Smooth muscle cell of bladder (primary cell): ENCODE results near the gene MED20. TPM values are rescaled to one million over a fixed set of nuclear protein-coding genes. Genes with fewer than 3 reads are reported as not detected.

ENCODE experiments used
- total RNA-seq: library from RNA; depleted of rRNA; stranded (reverse); fragments of >200 nt; gene quantifications from 2 replicates; pipeline ENCODE4 v1.2.3, GENCODE V29; 2014

Gene MED20
- 24.1 and 26.0 TPM in 2 replicates for total RNA-seq

GRCh38 chr6:41920921-41921711 lies at the start of gene MED20, which contains the start of gene BYSL:
Gene MED20, minus strand, starts transcription at chr6:41921139. Its CDS starts 121 bp downstream, at chr6:41921018.
Gene BYSL, plus strand, starts transcription at chr6:41921499. Its CDS starts 64 bp downstream, at chr6:41921563.

GRCh38 chr6:41941280-41942066 lies 20.5 kb upstream of the MED20 start, which contains the start of gene CCND3:
Gene CCND3, minus strand, starts transcription at chr6:41941808. Its CDS starts 159 bp downstream, at chr6:41941649.

GRCh38 chr6:41895300-41896233 lies 25.4 kb downstream of the MED20 start, which contains the start of gene USP49:
Gene USP49, minus strand, starts transcription at chr6:41895375. Its CDS starts 88,392 bp downstream, at chr6:41806983.

Other genes with a start within 250 kb of the MED20 start
- 1.8 and 2.6 TPM in 2 replicates for gene TFEB, start 185.5 kb downstream of the MED20 start, total RNA-seq
- gene PGC, start 173.7 kb downstream of the MED20 start, total RNA-seq, result not detected in 2 replicates
- gene FRS3, start 141.2 kb downstream of the MED20 start, total RNA-seq, result 0.83 and 0.85 TPM in 2 replicates
- not detected in 2 replicates for gene PRICKLE4, start 140.4 kb downstream of the MED20 start, total RNA-seq
- gene TOMM6, start 133.4 kb downstream of the MED20 start, total RNA-seq, result 49.6 and 59.4 TPM in 2 replicates
- 2.0 and 2.4 TPM in 2 replicates for gene USP49, start 25.8 kb downstream of the MED20 start, total RNA-seq
- 13.1 and 13.6 TPM in 2 replicates for gene BYSL, start 360 bp upstream of the MED20 start, total RNA-seq
- gene CCND3, start 20.7 kb upstream of the MED20 start, total RNA-seq, result 14.0 and 17.2 TPM in 2 replicates
- 11.0 and 12.6 TPM in 2 replicates for gene TAF8, start 129.4 kb upstream of the MED20 start, total RNA-seq
- gene C6orf132, start 221.5 kb upstream of the MED20 start, total RNA-seq, result 0.46 and 0.71 TPM in 2 replicates